K562 (cell line): Measurements from ENCODE around the gene SEZ6L. TPM values are rescaled to one million over a fixed set of nuclear protein-coding genes. Genes with fewer than 3 reads are reported as not detected.

Experiments
- ARID1B ChIP-seq: fragments of 450-650 bp; IDR thresholded peaks from 2 replicates; pipeline ENCODE4 v1.6.1; 2016; ENCODE audit warnings: antibody characterized with exemption, mild to moderate bottlenecking, inconsistent platforms
- FOXA1 ChIP-seq: fragments of 450-650 bp; IDR thresholded peaks from 2 replicates; pipeline ENCODE4 v1.6.1; 2016; ENCODE audit warnings: mild to moderate bottlenecking, borderline replicate concordance
- KDM5B ChIP-seq: fragments of 200-600 bp; sonication (generic); IDR thresholded peaks from 2 replicates; pipeline ENCODE4 v1.6.1; 2012; ENCODE audit warnings: low read depth, mild to moderate bottlenecking, moderate library complexity, low read length, control low read depth, inconsistent platforms; ENCODE audit not compliant: insufficient replicate concordance
- LCOR ChIP-seq: sonication (generic); formaldehyde crosslinking; IDR thresholded peaks from 2 replicates; pipeline ENCODE4 v1.8.0; 2022; ENCODE audit warnings: mild to moderate bottlenecking, missing genetic modification reagents
- ZBTB2 ChIP-seq: fragments of 450-650 bp; IDR thresholded peaks from 2 replicates; pipeline ENCODE4 v1.6.1; 2016; ENCODE audit warnings: antibody characterized with exemption
- ZFP36 ChIP-seq: fragments of 150-350 bp; IDR thresholded peaks from 2 replicates; pipeline ENCODE4 v1.6.1; 2018; ENCODE audit warnings: low read length, low read depth; ENCODE audit not compliant: partially characterized antibody
- ZNF274 ChIP-seq: IDR thresholded peaks from 2 replicates; pipeline ENCODE4 v1.6.1; 2011; ENCODE audit warnings: low read depth, mild to moderate bottlenecking, low read length, moderate library complexity, borderline replicate concordance
- ZNF277 ChIP-seq: fragments of 250-450 bp; sonication (Bioruptor Pico); IDR thresholded peaks from 2 replicates; pipeline ENCODE4 v1.8.0; 2022; ENCODE audit warnings: inconsistent platforms, mild to moderate bottlenecking, moderate library complexity, borderline replicate concordance
- polyA plus RNA-seq, 8 experiments: library from polyadenylated mRNA; depleted of rRNA in 4 of 8; stranded (reverse) in 5 of 8; unstranded in 3 of 8; fragments of >200 nt; fragmentation: Nextera tagmentation in 2 of 8; fragmentation: Illumina TruSeq in 1 of 8; extraction: Ambion mirVana in 2 of 8; extraction: Trizol in 1 of 8; gene quantifications; 2 replicates each; pipeline versions ENCODE4 v1.2.1 to v1.2.3, GENCODE V29; 2011 to 2014; ENCODE audit warnings: inconsistent platforms in 1 of 8, missing spikeins in 1 of 8
- total RNA-seq, 7 experiments: library from RNA; depleted of rRNA in 6 of 7; stranded (reverse); fragments of >200 nt in 6 of 7; fragmentation: Illumina TruSeq in 2 of 7; extraction: Trizol in 2 of 7; gene quantifications; 2 replicates each; pipeline versions ENCODE4 v1.2.1 to v1.2.3, GENCODE V29; 2011 to 2021; ENCODE audit warnings: low replicate concordance in 1 of 7

Gene SEZ6L
- total and polyA plus RNA-seq, 9 of the 15 experiments (the other 6 are each of a cell fraction or from before 2014, with no cell fraction given): not detected

GRCh38 chr22:26428515-26429457 is 259.5 kb downstream of the SEZ6L start, which contains the start of gene ASPHD2 (continued):
- TF ChIP-seq ZNF274 (no peak), ZNF277 (CRISPR knock-in tag) (no peak), KDM5B (no peak), ZBTB2 (no peak), FOXA1 (no peak), ARID1B (no peak), ZFP36 (peak; percentile 51), LCOR (CRISPR knock-in tag) (no peak)
- TF ChIP-seq, all 486 proteins: peak for 21
